HL-60 (cell line): ENCODE measurements around the gene CDK5R1.

ENCODE experiments used
- GABPA ChIP-seq: IDR thresholded peaks from 2 replicates; pipeline ENCODE4 v1.6.1; 2012; ENCODE audit warnings: low read depth
- POLR2AphosphoS5 ChIP-seq: IDR thresholded peaks from 2 replicates; pipeline ENCODE4 v1.6.1; 2012; ENCODE audit warnings: low read depth
- REST ChIP-seq: IDR thresholded peaks from 2 replicates; pipeline ENCODE4 v1.6.1; 2012; ENCODE audit warnings: low read depth; ENCODE audit not compliant: insufficient replicate concordance
- SPI1 ChIP-seq: IDR thresholded peaks from 2 replicates; pipeline ENCODE4 v1.6.1; 2012; ENCODE audit warnings: low read depth, mild to moderate bottlenecking, borderline replicate concordance
- TF ChIP-seq, protein P1 (sequence below): IDR thresholded peaks from one replicate; pipeline ENCODE4 v1.5.1; 2011; ENCODE audit warnings: low read length, control low read depth, inconsistent platforms; ENCODE audit not compliant: insufficient read depth

DNA sequence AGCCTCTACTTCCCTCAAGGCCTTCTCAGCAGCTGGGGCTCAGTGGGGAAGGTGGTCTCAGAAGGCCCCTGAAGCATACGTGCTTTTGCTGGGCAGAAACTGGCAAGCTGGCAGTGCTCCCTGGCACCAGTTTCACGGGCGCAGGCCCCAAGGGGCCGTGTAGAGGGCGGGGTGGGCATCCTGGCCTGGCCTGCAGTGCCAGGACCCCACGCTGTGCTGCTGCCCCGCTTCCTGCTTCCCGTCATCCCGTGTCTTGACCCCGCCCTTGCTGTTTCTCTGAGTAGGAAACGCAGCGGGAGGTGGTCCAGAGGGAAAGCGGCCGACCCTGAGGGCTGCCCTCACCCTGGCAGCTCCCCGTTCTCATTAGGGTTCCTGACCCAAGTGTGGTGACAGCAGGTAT lies 6.8 kb downstream of the CDK5R1 start:
- TF ChIP-seq REST (no peak), POLR2AphosphoS5 (no peak), SPI1 (no peak), GABPA (no peak)
- TF ChIP-seq, protein P1, sequence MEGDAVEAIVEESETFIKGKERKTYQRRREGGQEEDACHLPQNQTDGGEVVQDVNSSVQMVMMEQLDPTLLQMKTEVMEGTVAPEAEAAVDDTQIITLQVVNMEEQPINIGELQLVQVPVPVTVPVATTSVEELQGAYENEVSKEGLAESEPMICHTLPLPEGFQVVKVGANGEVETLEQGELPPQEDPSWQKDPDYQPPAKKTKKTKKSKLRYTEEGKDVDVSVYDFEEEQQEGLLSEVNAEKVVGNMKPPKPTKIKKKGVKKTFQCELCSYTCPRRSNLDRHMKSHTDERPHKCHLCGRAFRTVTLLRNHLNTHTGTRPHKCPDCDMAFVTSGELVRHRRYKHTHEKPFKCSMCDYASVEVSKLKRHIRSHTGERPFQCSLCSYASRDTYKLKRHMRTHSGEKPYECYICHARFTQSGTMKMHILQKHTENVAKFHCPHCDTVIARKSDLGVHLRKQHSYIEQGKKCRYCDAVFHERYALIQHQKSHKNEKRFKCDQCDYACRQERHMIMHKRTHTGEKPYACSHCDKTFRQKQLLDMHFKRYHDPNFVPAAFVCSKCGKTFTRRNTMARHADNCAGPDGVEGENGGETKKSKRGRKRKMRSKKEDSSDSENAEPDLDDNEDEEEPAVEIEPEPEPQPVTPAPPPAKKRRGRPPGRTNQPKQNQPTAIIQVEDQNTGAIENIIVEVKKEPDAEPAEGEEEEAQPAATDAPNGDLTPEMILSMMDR, result no peak
